KMS-11 (cell line): ENCODE results near the gene FAM72A.
"Not testable (repeated sequence)": the region's sequence is repeated elsewhere in the genome, so short reads cannot be mapped to it uniquely, and the experiment has no call there.

ENCODE experiments used
- H2AFZ ChIP-seq: fragments of 200-600 bp; sonication (generic); 2 replicates; pipeline ENCODE4 v1.6.1; 2016; ENCODE audit warnings: antibody characterized with exemption, mixed run types, low read depth
- H3K27ac ChIP-seq: fragments of 200-600 bp; sonication (generic); 2 replicates; pipeline ENCODE4 v1.6.1; 2016; ENCODE audit warnings: mild to moderate bottlenecking, mixed run types
- H3K27me3 ChIP-seq: fragments of 200-600 bp; sonication (generic); 2 replicates; pipeline ENCODE4 v1.6.1; 2017; ENCODE audit warnings: mild to moderate bottlenecking, low read depth, mixed run types, moderate library complexity; ENCODE audit not compliant: insufficient read depth
- H3K36me3 ChIP-seq: fragments of 200-600 bp; sonication (generic); 2 replicates; pipeline ENCODE4 v1.6.1; 2017; ENCODE audit warnings: mild to moderate bottlenecking, mixed run types; ENCODE audit not compliant: insufficient read depth
- H3K4me1 ChIP-seq: fragments of 200-600 bp; sonication (generic); 2 replicates; pipeline ENCODE4 v1.6.1; 2016; ENCODE audit warnings: mild to moderate bottlenecking, low read depth, mixed run types; ENCODE audit not compliant: poor library complexity, severe bottlenecking
- H3K4me2 ChIP-seq: fragments of 200-600 bp; sonication (generic); 2 replicates; pipeline ENCODE4 v1.7.0; 2016; ENCODE audit warnings: mild to moderate bottlenecking, mixed run types
- H3K4me3 ChIP-seq: fragments of 200-600 bp; sonication (generic); IDR thresholded peaks from 2 replicates; pipeline ENCODE4 v1.6.1; 2017; ENCODE audit warnings: low read depth, low read length, mixed read lengths; ENCODE audit not compliant: insufficient read depth
- H3K79me2 ChIP-seq: fragments of 200-600 bp; sonication (generic); 2 replicates; pipeline ENCODE4 v1.6.1; 2016; ENCODE audit warnings: low read depth, mixed run types; ENCODE audit not compliant: insufficient read depth
- H3K9ac ChIP-seq: fragments of 200-600 bp; sonication (generic); 2 replicates; pipeline ENCODE4 v1.6.1; 2016; ENCODE audit warnings: mild to moderate bottlenecking, mixed run types
- H4K20me1 ChIP-seq: fragments of 200-600 bp; sonication (generic); 2 replicates; pipeline ENCODE4 v1.6.1; 2016; ENCODE audit warnings: mild to moderate bottlenecking, mixed run types; ENCODE audit not compliant: insufficient read depth
- CTCF ChIP-seq: fragments of 200-600 bp; sonication (generic); conservative IDR thresholded peaks from 2 replicates; pipeline ENCODE4 v1.6.1; 2017; ENCODE audit warnings: low read depth, mild to moderate bottlenecking, antibody characterized with exemption, low read length, moderate library complexity, mixed read lengths

Gene FAM72A

GRCh38 chr1:206167350-206168029 is 35.1 kb downstream of the FAM72A start:
- not testable (repeated sequence) for H3K4me1 ChIP-seq, H2AFZ ChIP-seq, H3K36me3 ChIP-seq, H3K27ac ChIP-seq, H4K20me1 ChIP-seq, H3K79me2 ChIP-seq, H3K4me3 ChIP-seq, H3K9ac ChIP-seq, H3K27me3 ChIP-seq, H3K4me2 ChIP-seq

- Histone ChIP-seq H3K79me2 (no peaks in the 10 kb centered on the region), H2AFZ (no peak overlapping the region), H3K36me3 (no peaks in the 10 kb centered on the region), H3K27me3 (no peaks in the 10 kb centered on the region), H3K4me1 (no peaks in the 10 kb centered on the region), H4K20me1 (no peaks in the 10 kb centered on the region), H3K4me3 (no peak overlapping the region), H3K27ac (no peak overlapping the region), H3K4me2 (no peak overlapping the region), H3K9ac (no peak overlapping the region)
- TF ChIP-seq CTCF = no peak
These were observed 56.8 kb downstream of the FAM72A start for GRCh38 chr1:206145771-206146290.

GRCh38 chr1:206144605-206145004 is 58.0 kb downstream of the FAM72A start:
- Histone ChIP-seq H4K20me1 (no peaks in the 10 kb centered on the region), H2AFZ (no peak overlapping the region), H3K79me2 (no peaks in the 10 kb centered on the region), H3K4me3 (no peak overlapping the region), H3K4me1 (no peaks in the 10 kb centered on the region), H3K27ac (no peak overlapping the region), H3K27me3 (no peaks in the 10 kb centered on the region), H3K4me2 (no peak overlapping the region), H3K36me3 (no peaks in the 10 kb centered on the region), H3K9ac (no peak overlapping the region)
- no peak for TF ChIP-seq CTCF

- Histone ChIP-seq H3K9ac (no peak overlapping the region), H4K20me1 (no peaks in the 10 kb centered on the region), H3K4me2 (no peak overlapping the region), H2AFZ (no peak overlapping the region), H3K79me2 (no peaks in the 10 kb centered on the region), H3K36me3 (no peaks in the 10 kb centered on the region), H3K4me1 (no peaks in the 10 kb centered on the region), H3K27ac (no peak overlapping the region), H3K27me3 (no peaks in the 10 kb centered on the region), H3K4me3 (no peak overlapping the region)
- no peak for TF ChIP-seq CTCF
These were observed 59.0 kb downstream of the FAM72A start for GRCh38 chr1:206143537-206144172.

GRCh38 chr1:206142770-206143169 is 59.9 kb downstream of the FAM72A start:
- H3K27ac ChIP-seq = no peak overlapping the region
- no peak overlapping the region for H3K4me3 ChIP-seq
- no peak overlapping the region for H3K9ac ChIP-seq
- no peak overlapping the region for H2AFZ ChIP-seq
- H3K36me3 ChIP-seq = no peaks in the 10 kb centered on the region
- H3K79me2 ChIP-seq = no peaks in the 10 kb centered on the region
- no peak for TF ChIP-seq CTCF
- no peaks in the 10 kb centered on the region for H4K20me1 ChIP-seq
- H3K4me1 ChIP-seq = no peaks in the 10 kb centered on the region
- H3K27me3 ChIP-seq = no peaks in the 10 kb centered on the region
- H3K4me2 ChIP-seq = no peak overlapping the region
